ENCODE data around the gene FTCD. TPM values are rescaled to one million over a fixed set of nuclear protein-coding genes. Genes with fewer than 3 reads are reported as not detected.

FTCD gene
- total and polyA plus RNA-seq, 10 of the 15 experiments (the other 5 are each of a cell fraction or from before 2014, with no cell fraction given), result 0.27 to 0.28 TPM; not detected in 8

- Histone ChIP-seq H3K4me2 (ENCODE audit: control insufficient read depth, insufficient read depth) (no peak overlapping the region), H3K9me3 (replicated peaks; ENCODE audit: control insufficient read depth, insufficient read depth, low read length) (no peaks in the 10 kb centered on the region), H3K36me3 (ENCODE audit: control insufficient read depth in 2 of 2, insufficient read depth in 2 of 2, low read length in 1 of 2) (peaks cover 7 to 9% of the 10 kb centered on the region in 2 experiments), H3K79me2 (ENCODE audit: control insufficient read depth, insufficient read depth, low read length) (no peaks in the 10 kb centered on the region), H3K27ac (ENCODE audit: control insufficient read depth, insufficient read depth) (no peak overlapping the region), H4K20me1 (ENCODE audit: control insufficient read depth, insufficient read depth) (no peaks in the 10 kb centered on the region), H3K9ac (ENCODE audit: control insufficient read depth, insufficient read depth, low read length) (no peak overlapping the region), H3K4me3 (no peak overlapping the region), H3K27me3 (replicated peaks in 1 of 2; ENCODE audit: control insufficient read depth in 2 of 2, insufficient read depth in 2 of 2, low read length in 1 of 2) (no peaks in the 10 kb centered on the region), H3K4me1 (ENCODE audit: control insufficient read depth, insufficient read depth, low read length) (no peaks in the 10 kb centered on the region; the same call in 1 of the 2 replicates), H2AFZ (ENCODE audit: control insufficient read depth, low read depth, low read length) (no peak overlapping the region)
- no TSS peak for BruUV-seq (replicated peaks)
- TF ChIP-seq REST (IDR thresholded peaks at IDR 0.05; ENCODE audit: low read depth, low read length) (no peak), IRF3 (IDR thresholded peaks at IDR 0.05) (no peak), PRDM15 (CRISPR knock-in tag; IDR thresholded peaks at IDR 0.05) (no peak), ETV6 (conservative IDR thresholded peaks at IDR 0.05 in 1 of 2, IDR thresholded peaks at IDR 0.05 in 1 of 2; ENCODE audit: borderline replicate concordance in 1 of 2, low read depth in 1 of 2) (no peak), POLR2AphosphoS2 (IDR thresholded peaks at IDR 0.05; ENCODE audit: low read depth, low read length) (no peak; the same call in 1 of the 2 replicates), RBBP5 (conservative IDR thresholded peaks at IDR 0.05) (no peak), SUPT20H (IDR thresholded peaks at IDR 0.05; ENCODE audit: borderline replicate concordance, control insufficient read depth, low read depth, low read length) (no peak), CREM (IDR thresholded peaks at IDR 0.05; ENCODE audit: low read depth) (no peak), TCF7 (IDR thresholded peaks at IDR 0.05; ENCODE audit: borderline replicate concordance) (no peak)
- ChIA-PET POLR2A (no interaction called here), CTCF (no interaction called here), RAD21 (ENCODE audit: unreplicated experiment) (no interaction called here), SMC1A (ENCODE audit: uncharacterized antibody, unreplicated experiment) (no interaction called here)
- WGBS (ENCODE audit: insufficient coverage, insufficient replicate concordance, low lambda C conversion rate, missing lambda C conversion rate), result 89% methylated on average over 14 of the region's 14 CpGs
- no peak for DNase-seq (ENCODE audit: low read depth, low spot score)
- FAIRE-seq, result no peak
- intact Hi-C loops (cut with micrococcal nuclease; ENCODE audit: unreplicated experiment), result no loop called here
- ATAC-seq, result no peak
- in situ Hi-C loops (cut with MboI), result no loop called here
Observed at GRCh38 chr21:46189959-46190490, 34.6 kb upstream of the FTCD start.

All from GM12878 (cell line).